H1 (cell line): ENCODE results near the gene RBM5. TPM values are rescaled to one million over a fixed set of nuclear protein-coding genes. Genes with fewer than 3 reads are reported as not detected.

ENCODE experiments used
- CHD7 ChIP-seq: fragments of 300-600 bp; sonication (generic); IDR thresholded peaks from 2 replicates; pipeline ENCODE4 v1.7.1; 2012; ENCODE audit warnings: low read length, moderate library complexity, mild to moderate bottlenecking, inconsistent platforms; ENCODE audit not compliant: insufficient replicate concordance
- polyA plus RNA-seq, 7 experiments: library from polyadenylated mRNA; depleted of rRNA in 3 of 7; stranded (reverse) in 5 of 7; unstranded in 2 of 7; fragments of >200 nt in 5 of 7; fragments of 200-250 nt in 2 of 7; gene quantifications; 1 replicate in 5 of 7; 2 replicates in 1 of 7; 4 replicates in 1 of 7; pipeline versions ENCODE4 v1.2.1 to v1.2.3, GENCODE V29; 2011 to 2013; ENCODE audit warnings: missing spikeins in 2 of 7, mixed read lengths in 2 of 7
- total RNA-seq: library from RNA; stranded (reverse); fragmentation: NEBNext Ultra II Directional; extraction: Animal tissue kit (Norgen Biotek cat#: 25700); gene quantifications from 2 replicates; pipeline ENCODE4 v1.2.1, GENCODE V29; 2021

Gene RBM5
- total and polyA plus RNA-seq, 2 of the 8 experiments (the other 6 are each of a cell fraction or from before 2014, with no cell fraction given): 82.7 to 144 TPM

GRCh38 chr3:50137531-50137930 lies 48.8 kb downstream of the RBM5 start (continued):
- no peak for TF ChIP-seq CHD7
